HG02759 (cell line): Measurements from ENCODE around the gene UBAP2.
"Not testable (repeated sequence)": the region's sequence is repeated elsewhere in the genome, so short reads cannot be mapped to it uniquely, and the experiment has no call there.

Experiments
- ATAC-seq: cut with Tn5 transposase; IDR thresholded peaks from one replicate; pipeline ENCODE4 v1.9.1; 2021; ENCODE audit warnings: mild to moderate bottlenecking, moderate library complexity; ENCODE audit not compliant: unreplicated experiment

Gene UBAP2

GRCh38 chr9:33992632-33993031 lies 56.1 kb downstream of the UBAP2 start:
- ATAC-seq = no peak

- ATAC-seq = peak; percentile 99
Measured at GRCh38 chr9:33988219-33988890, 60.3 kb downstream of the UBAP2 start.

- no peak for ATAC-seq
Measured at GRCh38 chr9:33976414-33976813, 72.3 kb downstream of the UBAP2 start.

GRCh38 chr9:33972698-33973097 lies 76.0 kb downstream of the UBAP2 start:
- no peak for ATAC-seq

GRCh38 chr9:33964086-33964768 lies 84.5 kb downstream of the UBAP2 start:
- ATAC-seq = no peak

GRCh38 chr9:33962468-33962867 lies 86.2 kb downstream of the UBAP2 start:
- not testable (repeated sequence) for ATAC-seq

- ATAC-seq = no peak
Measured at GRCh38 chr9:33959725-33960124, 89.0 kb downstream of the UBAP2 start.

- no peak for ATAC-seq
Measured at GRCh38 chr9:33956544-33956943, 92.1 kb downstream of the UBAP2 start.

GRCh38 chr9:33952066-33952465 lies 96.6 kb downstream of the UBAP2 start:
- no peak for ATAC-seq

GRCh38 chr9:33950371-33950770 lies 98.3 kb downstream of the UBAP2 start:
- no peak for ATAC-seq

- no peak for ATAC-seq
Measured at GRCh38 chr9:33946779-33947535, 101.7 kb downstream of the UBAP2 start.

GRCh38 chr9:33943389-33943788 lies 105.3 kb downstream of the UBAP2 start:
- ATAC-seq = no peak

- ATAC-seq = no peak
Measured at GRCh38 chr9:33942471-33943083, 106.1 kb downstream of the UBAP2 start.

- no peak for ATAC-seq
Measured at GRCh38 chr9:33939924-33940874, 108.5 kb downstream of the UBAP2 start.

GRCh38 chr9:33934188-33934878 lies 114.4 kb downstream of the UBAP2 start:
- ATAC-seq = no peak

- no peak for ATAC-seq
Measured at GRCh38 chr9:33932078-33932807, 116.4 kb downstream of the UBAP2 start.

- no peak for ATAC-seq
Measured at GRCh38 chr9:33931326-33931725, 117.4 kb downstream of the UBAP2 start.

- no peak for ATAC-seq
Measured at GRCh38 chr9:33927694-33928093, 121.0 kb downstream of the UBAP2 start.
